K562 (cell line): Measurements from ENCODE around the gene UGT1A6. TPM values are rescaled to one million over a fixed set of nuclear protein-coding genes. Genes with fewer than 3 reads are reported as not detected.

Experiments
- ATAC-seq: fragments of 200-7000 bp; cut with Tn5 transposase; 3 replicates; pipeline ENCODE4 v1.9.1; 2020; ENCODE audit warnings: moderate library complexity
- BruUV-seq: library from RNA; stranded (reverse); fragments of 400-500 nt; replicated peaks from 2 replicates; lab custom pipeline; 2021; lab: Mats Ljungman, UMichigan
- CTCF ChIA-PET: fragments of 300-600 bp; formaldehyde crosslinking; extraction: SDS; loops from one replicate; lab custom pipeline; 2021; ENCODE audit warnings: low intra/inter-chr PET ratio; lab: Yijun Ruan, JAX
- POLR2A ChIA-PET: fragments of 300-600, 350-650 bp; sonication (Branson Sonifier 250); formaldehyde crosslinking; extraction: SDS; loops from one replicate; lab custom pipeline; 2021; ENCODE audit warnings: antibody characterized with exemption, inconsistent platforms; lab: Yijun Ruan, JAX
- DNase-seq, 4 experiments: peaks; one replicate each; pipeline versions ENCODE4 v3.0.0 to v3.0.0-alpha.2; 2011 to 2018; ENCODE audit warnings: low spot score in 3 of 4, mixed read lengths in 3 of 4; ENCODE audit errors: extremely low read depth in 1 of 4
- FAIRE-seq: peaks from 2 replicates; lab custom pipeline; 2011; peaks lifted over from hg19 to GRCh38; lab: Jason Lieb, UNC
- H2AFZ ChIP-seq: 2 replicates; pipeline ENCODE4 v1.6.0; 2011; ENCODE audit warnings: low read depth, low read length, control low read depth, inconsistent platforms
- H3K27ac ChIP-seq: fragments of 200-600 bp; 3 replicates; pipeline ENCODE4 v1.8.0; 2011; ENCODE audit warnings: low read depth, mild to moderate bottlenecking, control low read depth, inconsistent platforms, low read length, moderate library complexity, mixed read lengths; ENCODE audit errors: extremely low read depth
- H3K27me3 ChIP-seq, 2 experiments: fragments of 300-600 bp in 1 of 2; 2 replicates in 1 of 2; 3 replicates in 1 of 2; pipeline versions ENCODE4 v1.6.0 to v1.8.0; 2011; ENCODE audit warnings: inconsistent platforms in 2 of 2, low read length in 2 of 2, mild to moderate bottlenecking in 1 of 2, mixed read lengths in 1 of 2, moderate library complexity in 1 of 2; ENCODE audit not compliant: control insufficient read depth in 2 of 2, insufficient read depth in 2 of 2
- H3K36me3 ChIP-seq: fragments of 300-600 bp; 3 replicates; pipeline ENCODE4 v1.8.0; 2011; ENCODE audit warnings: mild to moderate bottlenecking, low read length, inconsistent platforms; ENCODE audit not compliant: control insufficient read depth, insufficient read depth
- H3K4me1 ChIP-seq, 2 experiments: fragments of 200-600 bp in 1 of 2; replicated peaks in 1 of 2; 2 replicates in 1 of 2; 3 replicates in 1 of 2; pipeline versions ENCODE4 v1.5.1 to v1.8.0; 2011; ENCODE audit warnings: inconsistent platforms in 2 of 2, low read length in 2 of 2, mild to moderate bottlenecking in 1 of 2, mixed read lengths in 1 of 2, moderate library complexity in 1 of 2; ENCODE audit not compliant: control insufficient read depth in 2 of 2, insufficient read depth in 2 of 2
- H3K4me2 ChIP-seq: 2 replicates; pipeline ENCODE4 v1.6.1; 2011; ENCODE audit warnings: low read length, control low read depth, inconsistent platforms, mixed read lengths; ENCODE audit not compliant: insufficient read depth
- H3K4me3 ChIP-seq: fragments of 200-600 bp; sonication (generic), shearing (Covaris generic); 2 replicates; pipeline ENCODE4 v1.5.1; 2016; ENCODE audit warnings: control low read depth, inconsistent platforms
- H3K79me2 ChIP-seq: fragments of 200-600 bp; 3 replicates; pipeline ENCODE4 v1.8.0; 2011; ENCODE audit warnings: low read length, inconsistent platforms; ENCODE audit not compliant: control insufficient read depth, insufficient read depth
- H3K9ac ChIP-seq, 2 experiments: 2 replicates each; pipeline versions ENCODE4 v1.6.0 to v1.6.1; 2011; ENCODE audit warnings: low read depth in 2 of 2, low read length in 2 of 2, control low read depth in 1 of 2, inconsistent platforms in 1 of 2, mild to moderate bottlenecking in 1 of 2, mixed read lengths in 1 of 2; ENCODE audit not compliant: insufficient read depth in 1 of 2
- H3K9me1 ChIP-seq: one replicate; pipeline ENCODE4 v1.6.0; 2011; ENCODE audit warnings: inconsistent platforms, mild to moderate bottlenecking, low read length, moderate library complexity; ENCODE audit not compliant: control insufficient read depth, insufficient read depth
- H3K9me3 ChIP-seq: replicated peaks from 2 replicates; pipeline ENCODE4 v1.5.1; 2011; ENCODE audit warnings: low read depth, low read length, inconsistent platforms; ENCODE audit not compliant: control insufficient read depth, insufficient read depth
- H4K20me1 ChIP-seq: replicated peaks from 2 replicates; pipeline ENCODE4 v1.6.1; 2011; ENCODE audit warnings: low read length, inconsistent platforms, mixed read lengths; ENCODE audit not compliant: control insufficient read depth, insufficient read depth
- CBX5 ChIP-seq: IDR thresholded peaks from 2 replicates; pipeline ENCODE4 v1.6.1; 2014; ENCODE audit warnings: low read depth, borderline replicate concordance
- ETV6 ChIP-seq, 3 experiments: fragments of 150-350 bp in 1 of 3; sonication (generic) in 1 of 3; formaldehyde crosslinking in 1 of 3; IDR thresholded peaks; 2 replicates each; pipeline versions ENCODE4 v1.6.1 to v1.8.0; 2014 to 2022; ENCODE audit warnings: borderline replicate concordance in 2 of 3, low read depth in 2 of 3, antibody characterized with exemption in 1 of 3, low read length in 1 of 3, mild to moderate bottlenecking in 1 of 3, missing genetic modification reagents in 1 of 3
- KLF13 ChIP-seq: fragments of 450-650 bp; IDR thresholded peaks from 2 replicates; pipeline ENCODE4 v1.6.1; 2016; ENCODE audit warnings: missing genetic modification characterization, low read depth, mild to moderate bottlenecking, missing compliant biosample characterization, moderate library complexity, borderline replicate concordance
- MEF2A ChIP-seq: IDR thresholded peaks from 2 replicates; pipeline ENCODE4 v1.6.1; 2011; ENCODE audit warnings: low read depth, mild to moderate bottlenecking, low read length, moderate library complexity; ENCODE audit not compliant: control insufficient read depth
- NCOA1 ChIP-seq: fragments of 450-650 bp; IDR thresholded peaks from 2 replicates; pipeline ENCODE4 v1.6.1; 2016; ENCODE audit warnings: low read depth
- POLR2H ChIP-seq: IDR thresholded peaks from 2 replicates; pipeline ENCODE4 v1.6.1; 2016; ENCODE audit warnings: missing genetic modification characterization, low read depth, mild to moderate bottlenecking, control low read depth, missing compliant biosample characterization, moderate library complexity
- RAD21 ChIP-seq, 2 experiments: fragments of 250-450 bp in 1 of 2; fragments of 450-650 bp in 1 of 2; sonication (Bioruptor Pico) in 1 of 2; formaldehyde crosslinking in 1 of 2; IDR thresholded peaks in 1 of 2; conservative IDR thresholded peaks in 1 of 2; 2 replicates each; pipeline versions ENCODE4 v1.4.0 to v1.8.0; 2020 to 2022; ENCODE audit warnings: mild to moderate bottlenecking in 2 of 2, moderate library complexity in 1 of 2
- THRB ChIP-seq: fragments of 450-650 bp; formaldehyde crosslinking; conservative IDR thresholded peaks from 2 replicates; pipeline ENCODE4 v1.4.0; 2022; ENCODE audit warnings: mild to moderate bottlenecking, missing genetic modification characterization
- ZNF583 ChIP-seq: fragments of 250-450 bp; sonication (Bioruptor Pico); IDR thresholded peaks from 2 replicates; pipeline ENCODE4 v1.4.0; 2020
- WGBS: fragments of 100-300 bp; shearing (Covaris generic); methylation state at CpG from one replicate; pipeline ENCODE4 v1.1.6; 2016; ENCODE audit warnings: low coverage, mixed read lengths; ENCODE audit not compliant: insufficient coverage; ENCODE audit errors: missing lambda C conversion rate; 5-methylcytosine and 5-hydroxymethylcytosine counted together
- in situ Hi-C: fragments of 300-500 bp; cut with MboI; formaldehyde crosslinking; loops from 4 replicates; pipeline ENCODE4 v1.15.0; 2018; ENCODE audit warnings: inconsistent platforms, mixed read lengths
- intact Hi-C: fragments of 100-400 bp; cut with micrococcal nuclease; formaldehyde crosslinking; loops from 2 replicates; pipeline ENCODE4 v1.14.2; 2022
- polyA plus RNA-seq, 8 experiments: library from polyadenylated mRNA; depleted of rRNA in 4 of 8; stranded (reverse) in 5 of 8; unstranded in 3 of 8; fragments of >200 nt; fragmentation: Nextera tagmentation in 2 of 8; fragmentation: Illumina TruSeq in 1 of 8; extraction: Ambion mirVana in 2 of 8; extraction: Trizol in 1 of 8; gene quantifications; 2 replicates each; pipeline versions ENCODE4 v1.2.1 to v1.2.3, GENCODE V29; 2011 to 2014; ENCODE audit warnings: inconsistent platforms in 1 of 8, missing spikeins in 1 of 8
- total RNA-seq, 7 experiments: library from RNA; depleted of rRNA in 6 of 7; stranded (reverse); fragments of >200 nt in 6 of 7; fragmentation: Illumina TruSeq in 2 of 7; extraction: Trizol in 2 of 7; gene quantifications; 2 replicates each; pipeline versions ENCODE4 v1.2.1 to v1.2.3, GENCODE V29; 2011 to 2021; ENCODE audit warnings: low replicate concordance in 1 of 7
- TF ChIP-seq, protein P1 (sequence below): sonication (generic); formaldehyde crosslinking; IDR thresholded peaks from 2 replicates; pipeline ENCODE4 v1.8.1; 2023; ENCODE audit warnings: missing genetic modification reagents, mild to moderate bottlenecking, borderline replicate concordance

Gene UGT1A6
- total and polyA plus RNA-seq, 9 of the 15 experiments (the other 6 are each of a cell fraction or from before 2014, with no cell fraction given), result not detected

DNA sequence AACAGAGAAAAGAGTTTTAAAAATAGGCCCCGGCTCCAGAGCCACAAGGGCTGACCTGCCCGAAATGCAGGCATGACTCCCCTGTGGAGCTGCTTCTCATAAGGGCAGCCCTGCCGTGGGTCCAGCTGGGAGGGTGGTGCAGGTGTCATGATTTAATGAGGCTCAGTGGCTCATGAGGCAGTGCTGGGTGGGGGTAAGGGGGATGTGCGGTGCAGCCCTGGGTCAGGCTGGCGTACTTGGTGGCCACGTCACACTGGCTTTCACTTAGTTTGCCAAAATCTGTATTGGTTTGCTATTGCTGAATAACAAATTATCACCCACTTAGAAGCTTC lies 128.1 kb downstream of the UGT1A6 start (continued):
- TF ChIP-seq THRB (CRISPR knock-in tag) (no peak), POLR2H (tag) (no peak), ZNF583 (no peak), ETV6 (IDR thresholded peaks at IDR 0.05; ENCODE audit: borderline replicate concordance in 1 of 2, low read depth in 2 of 2, low read length in 1 of 2) (no peak), ETV6 (CRISPR knock-in tag; IDR thresholded peaks at IDR 0.05; ENCODE audit: borderline replicate concordance) (no peak)

DNA sequence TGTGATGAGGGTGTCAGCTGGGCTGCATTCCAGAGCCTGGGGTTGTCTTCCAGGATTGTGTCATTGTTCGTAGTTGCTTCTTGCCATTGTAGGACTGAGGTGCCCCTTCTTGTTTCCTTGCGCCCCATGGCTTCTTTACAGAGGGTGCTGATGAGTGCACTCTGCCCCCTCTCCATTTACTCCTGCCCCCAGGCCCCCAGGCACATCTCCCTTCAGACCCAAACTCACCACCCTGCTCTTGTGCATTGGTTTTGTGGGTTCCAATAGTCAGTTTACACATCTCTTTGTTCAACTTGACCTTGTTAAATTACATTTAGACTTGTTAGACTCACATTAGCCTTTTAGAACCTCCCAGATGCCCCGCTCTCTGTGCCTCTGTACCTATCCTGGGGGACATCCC lies 128.5 kb downstream of the UGT1A6 start:
- FAIRE-seq (no peak), ATAC-seq (no peak), DNase-seq (no peak)
- ChIA-PET CTCF (no interaction called here), POLR2A (interaction anchor here (0.6 kb wide), 1 partner anchor 30 kb away, joined by 4 read pairs; no protein-coding TSS in a partner anchor)
- Histone ChIP-seq H3K79me2 (no peaks in the 10 kb centered on the region), H2AFZ (no peak overlapping the region), H3K4me1 (no peaks in the 10 kb centered on the region; a peak in 1 of 5 replicates), H4K20me1 (no peaks in the 10 kb centered on the region; the same call in 1 of the 2 replicates), H3K27me3 (peaks cover 2 to 62% of the 10 kb centered on the region in 2 experiments; a peak in 3 of 5 replicates), H3K27ac (no peak overlapping the region), H3K9me1 (no peaks in the 10 kb centered on the region), H3K9ac (no peak overlapping the region), H3K4me2 (no peak overlapping the region), H3K9me3 (no peaks in the 10 kb centered on the region), H3K4me3 (no peak overlapping the region), H3K36me3 (no peaks in the 10 kb centered on the region)
- intact Hi-C loops, result no loop called here
- WGBS, result 0% methylated on average over 3 of the region's 3 CpGs
- TF ChIP-seq MEF2A (no peak), NCOA1 (no peak), KLF13 (tag) (no peak), RAD21 (CRISPR knock-in tag; conservative IDR thresholded peaks at IDR 0.05 in 1 of 2, IDR thresholded peaks at IDR 0.05 in 1 of 2) (no peak), CBX5 (no peak)
- TF ChIP-seq, protein P1, sequence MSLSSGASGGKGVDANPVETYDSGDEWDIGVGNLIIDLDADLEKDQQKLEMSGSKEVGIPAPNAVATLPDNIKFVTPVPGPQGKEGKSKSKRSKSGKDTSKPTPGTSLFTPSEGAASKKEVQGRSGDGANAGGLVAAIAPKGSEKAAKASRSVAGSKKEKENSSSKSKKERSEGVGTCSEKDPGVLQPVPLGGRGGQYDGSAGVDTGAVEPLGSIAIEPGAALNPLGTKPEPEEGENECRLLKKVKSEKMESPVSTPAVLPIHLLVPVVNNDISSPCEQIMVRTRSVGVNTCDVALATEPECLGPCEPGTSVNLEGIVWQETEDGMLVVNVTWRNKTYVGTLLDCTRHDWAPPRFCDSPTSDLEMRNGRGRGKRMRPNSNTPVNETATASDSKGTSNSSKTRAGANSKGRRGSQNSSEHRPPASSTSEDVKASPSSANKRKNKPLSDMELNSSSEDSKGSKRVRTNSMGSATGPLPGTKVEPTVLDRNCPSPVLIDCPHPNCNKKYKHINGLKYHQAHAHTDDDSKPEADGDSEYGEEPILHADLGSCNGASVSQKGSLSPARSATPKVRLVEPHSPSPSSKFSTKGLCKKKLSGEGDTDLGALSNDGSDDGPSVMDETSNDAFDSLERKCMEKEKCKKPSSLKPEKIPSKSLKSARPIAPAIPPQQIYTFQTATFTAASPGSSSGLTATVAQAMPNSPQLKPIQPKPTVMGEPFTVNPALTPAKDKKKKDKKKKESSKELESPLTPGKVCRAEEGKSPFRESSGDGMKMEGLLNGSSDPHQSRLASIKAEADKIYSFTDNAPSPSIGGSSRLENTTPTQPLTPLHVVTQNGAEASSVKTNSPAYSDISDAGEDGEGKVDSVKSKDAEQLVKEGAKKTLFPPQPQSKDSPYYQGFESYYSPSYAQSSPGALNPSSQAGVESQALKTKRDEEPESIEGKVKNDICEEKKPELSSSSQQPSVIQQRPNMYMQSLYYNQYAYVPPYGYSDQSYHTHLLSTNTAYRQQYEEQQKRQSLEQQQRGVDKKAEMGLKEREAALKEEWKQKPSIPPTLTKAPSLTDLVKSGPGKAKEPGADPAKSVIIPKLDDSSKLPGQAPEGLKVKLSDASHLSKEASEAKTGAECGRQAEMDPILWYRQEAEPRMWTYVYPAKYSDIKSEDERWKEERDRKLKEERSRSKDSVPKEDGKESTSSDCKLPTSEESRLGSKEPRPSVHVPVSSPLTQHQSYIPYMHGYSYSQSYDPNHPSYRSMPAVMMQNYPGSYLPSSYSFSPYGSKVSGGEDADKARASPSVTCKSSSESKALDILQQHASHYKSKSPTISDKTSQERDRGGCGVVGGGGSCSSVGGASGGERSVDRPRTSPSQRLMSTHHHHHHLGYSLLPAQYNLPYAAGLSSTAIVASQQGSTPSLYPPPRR, result no peak
- no TSS peak for BruUV-seq
- in situ Hi-C loops, result no loop called here
